Stimulated activated CD4-positive, alpha-beta T cell treated with anti-CD3 and anti-CD28 coated beads, Interleukin-12 subunit alpha, Interleukin-12 subunit beta, amount 100 ng/mL, for 4 hours (primary cell): ENCODE data around the gene RWDD2A.

Source experiments
- DNase-seq: peaks from one replicate; pipeline ENCODE4 v3.0.0-alpha.2; 2020

The RWDD2A gene

DNA sequence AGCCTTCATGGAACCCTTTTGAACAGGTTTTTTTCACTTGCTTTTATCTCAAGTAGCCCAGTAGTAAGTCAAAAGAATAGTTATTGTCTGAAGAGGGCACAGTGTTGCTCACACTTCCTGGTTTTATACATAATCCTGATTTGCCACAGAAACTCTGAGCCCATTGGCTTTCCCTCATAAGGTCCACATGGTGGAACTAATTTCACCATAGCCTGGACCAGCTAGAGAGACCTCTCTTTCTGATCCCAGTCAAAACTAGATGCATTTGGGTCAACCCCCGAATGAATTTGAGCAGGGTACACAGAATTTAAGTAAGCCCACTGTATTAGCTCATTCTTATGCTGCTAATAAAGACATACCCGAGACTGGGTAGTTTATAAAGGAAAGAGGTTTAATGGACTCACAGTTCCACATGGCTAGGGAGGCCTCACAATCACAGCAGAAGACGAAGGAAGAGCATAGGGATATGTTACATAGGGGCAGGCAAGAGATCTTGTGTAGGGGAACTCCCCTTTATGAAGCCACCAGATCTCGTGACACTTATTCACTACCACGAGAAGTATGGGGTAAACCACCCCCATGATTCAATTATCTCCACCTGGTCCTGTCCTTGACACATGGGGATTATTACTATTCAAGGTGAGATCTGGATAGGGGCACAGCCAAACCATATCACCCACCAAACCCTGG is 6.2 kb downstream of the RWDD2A start:
- no peak for DNase-seq

- no peak for DNase-seq
These were observed 6.7 kb downstream of the RWDD2A start for GRCh38 chr6:83199863-83200225.

- no peak for DNase-seq
These were observed 8.9 kb downstream of the RWDD2A start for GRCh38 chr6:83202031-83202430.

GRCh38 chr6:83215131-83216047 is 22.2 kb downstream of the RWDD2A start:
- DNase-seq = peak; percentile 29

GRCh38 chr6:83216806-83217205 is 23.6 kb downstream of the RWDD2A start:
- DNase-seq = no peak

- DNase-seq = no peak
These were observed 25.5 kb downstream of the RWDD2A start for GRCh38 chr6:83218646-83219045.

DNA sequence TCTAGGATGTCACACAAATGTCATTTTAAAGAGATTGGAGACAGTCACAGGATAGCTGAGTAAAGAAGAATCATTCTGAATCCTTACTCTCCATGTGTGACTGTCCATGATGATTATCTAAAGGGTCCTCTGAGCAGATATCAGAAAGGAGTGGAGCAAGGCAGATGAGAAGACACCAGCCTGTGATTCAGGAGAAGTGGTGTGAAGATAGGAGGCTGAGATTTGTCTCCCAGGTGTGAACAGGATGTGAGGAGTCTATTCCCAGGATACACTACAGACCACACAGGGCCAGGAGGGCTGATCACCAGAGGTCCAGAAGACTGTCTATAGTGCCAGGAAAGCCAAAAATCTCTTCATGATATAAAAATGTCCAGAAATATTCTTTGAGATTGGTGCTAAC is 27.0 kb downstream of the RWDD2A start:
- DNase-seq = no peak

DNA sequence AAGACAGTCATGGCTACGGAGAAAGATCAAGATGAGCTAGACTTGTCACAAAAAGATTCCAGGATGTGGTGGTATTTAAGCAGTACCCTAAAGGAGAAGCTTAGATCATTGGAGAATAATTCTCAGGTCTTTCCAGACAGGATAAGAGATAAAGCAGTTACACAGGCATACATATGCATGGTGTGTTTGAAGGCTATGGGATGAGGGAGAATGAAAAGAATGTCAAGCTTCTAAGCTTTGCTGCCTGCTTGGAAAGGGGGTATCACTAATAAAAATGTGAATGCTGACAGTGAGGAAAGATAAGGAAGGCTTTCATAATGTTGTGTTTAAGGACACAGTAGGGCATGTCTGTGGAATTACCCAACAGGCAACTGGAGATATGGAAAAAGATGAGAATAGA is 28.1 kb downstream of the RWDD2A start:
- DNase-seq = no peak

GRCh38 chr6:83221889-83222479 is 28.8 kb downstream of the RWDD2A start:
- DNase-seq = no peak

DNA sequence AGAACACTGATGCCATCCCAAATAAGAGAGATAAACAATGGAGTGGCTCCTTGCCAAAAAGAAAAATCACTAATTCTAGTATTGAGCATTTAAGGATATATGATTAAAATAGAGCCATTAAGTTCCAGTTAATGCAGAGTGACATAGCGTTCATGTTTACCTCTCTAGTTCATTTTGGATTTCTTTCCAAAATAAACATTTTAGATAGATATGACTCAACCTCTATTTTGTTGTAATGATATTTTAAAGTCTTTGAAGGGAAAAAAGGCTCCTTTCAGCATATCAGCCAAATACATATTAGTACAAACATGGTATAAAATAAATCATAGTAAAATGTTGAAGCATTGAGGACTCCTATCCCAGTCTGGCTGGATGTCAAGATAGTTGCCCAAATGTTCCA is 33.4 kb downstream of the RWDD2A start:
- DNase-seq = no peak

DNA sequence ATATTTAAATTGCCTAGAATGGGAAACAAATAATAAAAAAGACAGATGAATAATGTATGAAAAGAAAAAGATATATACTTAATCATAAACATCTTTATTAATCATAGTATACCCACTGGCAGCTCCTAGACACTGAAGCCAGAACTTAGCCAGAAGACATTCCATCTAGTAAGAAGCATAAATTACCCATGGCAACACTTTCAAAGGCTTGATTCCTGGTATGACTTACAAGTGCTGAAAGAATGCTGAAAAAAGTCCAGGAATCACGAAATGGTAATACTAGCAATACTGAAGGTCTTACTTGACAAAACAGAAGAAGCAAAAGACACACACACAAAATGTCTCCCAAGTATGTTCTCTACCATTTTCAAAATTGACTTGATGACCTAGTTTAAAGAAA is 38.0 kb downstream of the RWDD2A start:
- DNase-seq = no peak

- no peak for DNase-seq
These were observed 54.3 kb downstream of the RWDD2A start for GRCh38 chr6:83247471-83247870.
